Osteocyte (in vitro differentiated cells): ENCODE measurements around the gene PAK1. TPM values are rescaled to one million over a fixed set of nuclear protein-coding genes. Genes with fewer than 3 reads are reported as not detected.

ENCODE experiments used
- DNase-seq: peaks from one replicate; pipeline ENCODE4 v3.0.0; 2021; ENCODE audit warnings: mixed read lengths; ENCODE audit not compliant: unreplicated experiment; ENCODE audit errors: extremely low spot score
- H3K27ac Mint-ChIP-seq: one replicate; pipeline ENCODE4 v1.8.0; 2021; ENCODE audit warnings: mild to moderate bottlenecking, mixed read lengths; ENCODE audit not compliant: unreplicated experiment
- H3K27me3 Mint-ChIP-seq: one replicate; pipeline ENCODE4 v1.8.0; 2021; ENCODE audit warnings: mixed read lengths; ENCODE audit not compliant: unreplicated experiment
- H3K36me3 Mint-ChIP-seq: one replicate; pipeline ENCODE4 v1.8.0; 2021; ENCODE audit warnings: mixed read lengths; ENCODE audit not compliant: unreplicated experiment
- H3K4me1 Mint-ChIP-seq: one replicate; pipeline ENCODE4 v1.8.0; 2021; ENCODE audit warnings: mixed read lengths; ENCODE audit not compliant: unreplicated experiment
- H3K4me3 Mint-ChIP-seq: one replicate; pipeline ENCODE4 v1.8.0; 2021; ENCODE audit warnings: mild to moderate bottlenecking, moderate library complexity, mixed read lengths; ENCODE audit not compliant: unreplicated experiment
- H3K9me3 Mint-ChIP-seq: one replicate; pipeline ENCODE4 v1.8.0; 2021; ENCODE audit warnings: mixed read lengths; ENCODE audit not compliant: unreplicated experiment
- total RNA-seq: library from RNA; stranded (reverse); gene quantifications from 2 replicates; pipeline ENCODE4 v1.2.1, GENCODE V29; 2021
- TF ChIP-seq, protein P1 (sequence below): fragments of 200-600 bp; sonication (generic); IDR thresholded peaks from 2 replicates; pipeline ENCODE4 v1.5.0; 2021; ENCODE audit warnings: antibody characterized with exemption, mild to moderate bottlenecking, moderate library complexity

PAK1 gene
- total RNA-seq, 1 donor from 2014 or later = 20.9 TPM

DNA sequence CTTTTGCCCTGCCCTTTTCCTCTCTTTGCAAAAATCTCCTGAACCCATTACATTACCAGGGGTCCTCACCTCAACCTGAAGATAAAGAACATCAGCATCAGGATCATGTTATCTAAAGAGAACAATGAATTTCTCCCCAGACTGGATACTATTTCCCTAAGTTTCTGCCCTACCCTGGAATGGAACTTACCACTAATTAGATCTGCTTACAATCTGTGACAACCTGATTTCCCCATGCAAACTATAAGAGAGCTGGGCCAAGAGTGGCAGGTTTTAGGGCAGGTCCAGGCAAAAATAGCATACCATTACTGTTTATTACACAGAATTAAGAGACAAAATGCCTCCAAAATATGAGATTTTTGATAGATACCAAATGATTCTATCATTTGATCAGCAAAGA, 114.4 kb downstream of the PAK1 start:
- no peak for DNase-seq
- peaks cover 19% of the 10 kb centered on the region for H3K9me3 Mint-ChIP-seq
- no peaks in the 10 kb centered on the region for H3K27me3 Mint-ChIP-seq
- peaks cover 8% of the 10 kb centered on the region for H3K36me3 Mint-ChIP-seq
- no peak overlapping the region for H3K27ac Mint-ChIP-seq
- H3K4me3 Mint-ChIP-seq = no peak overlapping the region
- H3K4me1 Mint-ChIP-seq = peaks cover 5% of the 10 kb centered on the region
- TF ChIP-seq, protein P1, sequence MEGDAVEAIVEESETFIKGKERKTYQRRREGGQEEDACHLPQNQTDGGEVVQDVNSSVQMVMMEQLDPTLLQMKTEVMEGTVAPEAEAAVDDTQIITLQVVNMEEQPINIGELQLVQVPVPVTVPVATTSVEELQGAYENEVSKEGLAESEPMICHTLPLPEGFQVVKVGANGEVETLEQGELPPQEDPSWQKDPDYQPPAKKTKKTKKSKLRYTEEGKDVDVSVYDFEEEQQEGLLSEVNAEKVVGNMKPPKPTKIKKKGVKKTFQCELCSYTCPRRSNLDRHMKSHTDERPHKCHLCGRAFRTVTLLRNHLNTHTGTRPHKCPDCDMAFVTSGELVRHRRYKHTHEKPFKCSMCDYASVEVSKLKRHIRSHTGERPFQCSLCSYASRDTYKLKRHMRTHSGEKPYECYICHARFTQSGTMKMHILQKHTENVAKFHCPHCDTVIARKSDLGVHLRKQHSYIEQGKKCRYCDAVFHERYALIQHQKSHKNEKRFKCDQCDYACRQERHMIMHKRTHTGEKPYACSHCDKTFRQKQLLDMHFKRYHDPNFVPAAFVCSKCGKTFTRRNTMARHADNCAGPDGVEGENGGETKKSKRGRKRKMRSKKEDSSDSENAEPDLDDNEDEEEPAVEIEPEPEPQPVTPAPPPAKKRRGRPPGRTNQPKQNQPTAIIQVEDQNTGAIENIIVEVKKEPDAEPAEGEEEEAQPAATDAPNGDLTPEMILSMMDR = no peak

DNA sequence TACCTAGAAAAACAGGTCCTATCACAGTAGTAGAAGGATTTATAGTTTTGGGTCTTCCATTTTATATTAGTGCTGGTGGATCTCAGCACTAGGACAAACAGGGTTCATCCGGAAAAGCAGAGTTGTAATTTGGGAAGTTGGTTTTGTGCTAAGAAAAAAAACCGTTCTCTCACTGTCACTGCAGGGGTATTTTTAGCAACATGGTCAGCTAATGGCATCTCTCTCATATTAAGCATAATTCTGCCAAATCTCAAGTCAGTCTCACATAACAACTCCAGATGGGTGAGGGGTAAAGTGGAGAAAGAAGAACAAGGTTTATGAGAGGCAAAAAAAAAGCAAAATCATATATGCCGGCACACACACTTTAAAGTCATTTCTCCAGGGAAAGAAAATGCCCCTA, 120.8 kb downstream of the PAK1 start:
- Mint-ChIP-seq H3K4me3 (no peak overlapping the region), H3K9me3 (no peaks in the 10 kb centered on the region), H3K27me3 (no peaks in the 10 kb centered on the region), H3K27ac (no peak overlapping the region), H3K36me3 (peaks cover 7% of the 10 kb centered on the region), H3K4me1 (peaks cover 20% of the 10 kb centered on the region)
- TF ChIP-seq, protein P1 = no peak
- DNase-seq = no peak

DNA sequence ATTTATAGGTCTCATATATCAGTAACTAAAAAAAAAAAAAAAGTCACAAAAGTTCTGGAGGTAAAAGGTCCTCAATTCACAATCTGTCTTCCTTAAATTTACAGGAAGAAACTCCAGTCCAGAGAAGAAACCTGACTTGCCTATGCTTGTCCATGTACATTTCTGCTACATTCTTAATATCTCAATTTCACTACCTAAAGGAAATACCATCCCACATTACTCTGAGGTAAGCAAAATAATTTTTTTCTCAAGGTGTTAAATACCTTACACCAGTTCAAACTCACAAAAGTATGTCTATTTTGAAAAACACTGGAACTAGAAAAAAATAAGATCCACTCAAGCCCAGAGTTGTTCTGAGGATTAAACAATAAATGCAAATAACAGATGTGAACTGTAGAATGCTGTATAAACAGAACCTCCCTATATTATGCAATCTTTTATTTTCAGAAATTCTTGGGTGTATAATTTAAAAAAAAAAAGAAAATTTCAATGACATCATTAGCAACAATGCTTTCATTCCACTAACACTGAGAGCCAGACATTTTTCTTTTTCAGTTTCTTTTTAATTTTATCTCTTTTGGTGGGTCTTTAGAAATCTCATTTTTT, 122.5 kb downstream of the PAK1 start:
- Mint-ChIP-seq H3K9me3 (no peaks in the 10 kb centered on the region), H3K27ac (no peak overlapping the region), H3K27me3 (no peaks in the 10 kb centered on the region), H3K36me3 (peaks cover 7% of the 10 kb centered on the region), H3K4me1 (peaks cover 33% of the 10 kb centered on the region), H3K4me3 (no peak overlapping the region)
- no peak for DNase-seq
- TF ChIP-seq, protein P1 = no peak

DNA sequence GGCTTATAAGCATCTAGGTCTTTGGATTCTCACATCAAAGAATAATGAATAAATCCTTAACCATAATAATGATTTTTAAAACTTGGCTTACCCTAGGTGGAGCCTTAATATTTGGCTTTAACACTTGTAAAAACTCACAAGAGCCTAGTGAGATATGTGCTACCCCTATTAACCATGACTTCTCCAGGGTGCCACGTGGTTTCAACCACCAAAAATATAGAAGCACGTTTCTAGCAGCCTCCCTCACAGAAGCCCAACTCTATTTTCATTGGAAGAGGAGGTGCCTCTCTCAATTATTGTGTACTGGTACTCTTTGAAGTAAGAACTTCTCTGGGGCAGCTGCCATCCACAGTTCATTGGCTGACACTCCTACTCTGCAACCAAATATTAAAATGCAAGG, 125.9 kb downstream of the PAK1 start:
- Mint-ChIP-seq H3K36me3 (peaks cover 9% of the 10 kb centered on the region), H3K9me3 (no peaks in the 10 kb centered on the region), H3K27me3 (no peaks in the 10 kb centered on the region), H3K27ac (no peak overlapping the region), H3K4me3 (no peak overlapping the region), H3K4me1 (peaks cover 35% of the 10 kb centered on the region)
- DNase-seq = no peak
- TF ChIP-seq, protein P1 = no peak

DNA sequence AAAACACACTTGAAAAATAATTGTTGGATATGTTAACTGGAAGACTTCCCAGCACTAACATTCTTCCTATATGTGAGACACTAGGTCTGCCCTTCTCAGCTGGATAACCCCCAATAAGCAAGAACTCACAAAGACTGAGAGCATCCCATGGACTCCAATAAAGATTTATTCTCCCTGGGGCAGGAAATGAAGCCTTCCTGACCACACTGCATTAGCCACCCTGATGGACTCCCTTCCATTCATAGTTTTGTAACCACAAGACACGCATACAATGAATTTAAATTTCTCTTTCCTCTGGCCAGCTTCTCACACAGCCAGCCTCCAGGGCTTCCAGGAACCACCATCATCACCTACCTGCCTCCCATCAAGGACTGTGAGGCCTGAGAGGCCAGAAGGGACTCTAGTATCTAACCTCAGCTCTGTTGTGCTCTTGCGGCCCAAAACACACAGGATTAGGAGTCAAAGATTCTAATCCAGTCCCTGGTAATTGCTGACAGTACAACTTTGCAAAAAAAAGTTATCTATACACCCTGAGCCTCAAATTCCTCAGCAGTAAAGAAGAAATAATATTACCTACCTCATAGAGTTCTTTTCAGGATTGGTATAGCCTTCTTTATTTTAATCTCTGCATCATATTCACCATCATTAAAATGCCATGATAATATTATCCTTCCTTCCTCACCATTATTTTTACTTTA, 126.8 kb downstream of the PAK1 start:
- no peak for DNase-seq
- Mint-ChIP-seq H3K9me3 (no peaks in the 10 kb centered on the region), H3K4me3 (no peak overlapping the region), H3K27me3 (no peaks in the 10 kb centered on the region), H3K27ac (peak overlapping the region; percentile 48), H3K36me3 (peaks cover 10% of the 10 kb centered on the region), H3K4me1 (peaks cover 33% of the 10 kb centered on the region)
- TF ChIP-seq, protein P1 = no peak
